H1 (cell line): ENCODE results near the gene IRF4.

ENCODE experiments used
- ATF3 ChIP-seq: IDR thresholded peaks from 2 replicates; pipeline ENCODE4 v1.6.1; 2011; ENCODE audit warnings: low read depth, mild to moderate bottlenecking, low read length; ENCODE audit not compliant: insufficient read depth
- BCL11A ChIP-seq, 2 experiments: IDR thresholded peaks; one replicate each; pipeline ENCODE4 v1.6.1; 2011; ENCODE audit warnings: low read depth in 2 of 2, low read length in 2 of 2, mild to moderate bottlenecking in 2 of 2
- CEBPB ChIP-seq: IDR thresholded peaks from 2 replicates; pipeline ENCODE4 v1.6.1; 2012; ENCODE audit warnings: low read depth, low read length
- EZH2 ChIP-seq: fragments of 200-600 bp; sonication (generic); IDR thresholded peaks from 2 replicates; pipeline ENCODE4 v1.7.1; 2012; ENCODE audit warnings: low read depth, mild to moderate bottlenecking, moderate library complexity, low read length, inconsistent platforms; ENCODE audit not compliant: severe bottlenecking
- HDAC6 ChIP-seq: IDR thresholded peaks from one replicate; pipeline ENCODE4 v1.7.1; 2012; ENCODE audit warnings: low read depth, mild to moderate bottlenecking, inconsistent platforms, low read length, moderate library complexity
- MAFK ChIP-seq: IDR thresholded peaks from 2 replicates; pipeline ENCODE4 v1.6.1; 2012; ENCODE audit warnings: low read depth, mild to moderate bottlenecking, improper control_type of control experiment, low read length
- POLR2A ChIP-seq, 2 experiments: IDR thresholded peaks; 1 replicate in 1 of 2; 2 replicates in 1 of 2; pipeline ENCODE4 v1.6.1; 2011; ENCODE audit warnings: low read depth in 2 of 2, low read length in 2 of 2, mild to moderate bottlenecking in 2 of 2; ENCODE audit errors: control extremely low read depth in 1 of 2
- POLR2AphosphoS5 ChIP-seq: IDR thresholded peaks from 2 replicates; pipeline ENCODE4 v1.6.1; 2011; ENCODE audit warnings: low read depth, low read length
- SIN3A ChIP-seq, 2 experiments: IDR thresholded peaks in 1 of 2; conservative IDR thresholded peaks in 1 of 2; 2 replicates each; pipeline ENCODE4 v1.6.1; 2011 to 2012; ENCODE audit warnings: low read length in 2 of 2, improper control_type of control experiment in 1 of 2, low read depth in 1 of 2, mild to moderate bottlenecking in 1 of 2
- SRF ChIP-seq: IDR thresholded peaks from 2 replicates; pipeline ENCODE4 v1.6.1; 2011; ENCODE audit warnings: mild to moderate bottlenecking, low read depth, low read length, moderate library complexity
- TBP ChIP-seq: IDR thresholded peaks from 2 replicates; pipeline ENCODE4 v1.6.1; 2011; ENCODE audit warnings: low read depth, low read length, improper control_type of control experiment
- TCF12 ChIP-seq: IDR thresholded peaks from 2 replicates; pipeline ENCODE4 v1.6.1; 2011; ENCODE audit warnings: low read depth, mild to moderate bottlenecking, low read length
- TEAD4 ChIP-seq: IDR thresholded peaks from 2 replicates; pipeline ENCODE4 v1.6.1; 2012; ENCODE audit warnings: low read depth, low read length, inconsistent platforms, mixed read lengths
- TF ChIP-seq, protein P1 (sequence below), 3 experiments: IDR thresholded peaks; 1 replicate in 2 of 3; 2 replicates in 1 of 3; pipeline versions ENCODE4 v1.5.1 to v1.6.1; 2011; ENCODE audit warnings: low read length in 3 of 3, mild to moderate bottlenecking in 3 of 3, inconsistent platforms in 2 of 3, low read depth in 1 of 3, moderate library complexity in 1 of 3; ENCODE audit not compliant: insufficient read depth in 1 of 3; ENCODE audit errors: control extremely low read depth in 1 of 3

- no peak for TF ChIP-seq POLR2AphosphoS5
- TF ChIP-seq POLR2A (IDR thresholded peaks at IDR 0.05; ENCODE audit: control extremely low read depth in 1 of 2, low read depth in 2 of 2, low read length in 2 of 2), result no peak
- no peak for TF ChIP-seq EZH2
- no peak for TF ChIP-seq HDAC6
- TF ChIP-seq MAFK, result no peak
- TF ChIP-seq, protein P1, sequence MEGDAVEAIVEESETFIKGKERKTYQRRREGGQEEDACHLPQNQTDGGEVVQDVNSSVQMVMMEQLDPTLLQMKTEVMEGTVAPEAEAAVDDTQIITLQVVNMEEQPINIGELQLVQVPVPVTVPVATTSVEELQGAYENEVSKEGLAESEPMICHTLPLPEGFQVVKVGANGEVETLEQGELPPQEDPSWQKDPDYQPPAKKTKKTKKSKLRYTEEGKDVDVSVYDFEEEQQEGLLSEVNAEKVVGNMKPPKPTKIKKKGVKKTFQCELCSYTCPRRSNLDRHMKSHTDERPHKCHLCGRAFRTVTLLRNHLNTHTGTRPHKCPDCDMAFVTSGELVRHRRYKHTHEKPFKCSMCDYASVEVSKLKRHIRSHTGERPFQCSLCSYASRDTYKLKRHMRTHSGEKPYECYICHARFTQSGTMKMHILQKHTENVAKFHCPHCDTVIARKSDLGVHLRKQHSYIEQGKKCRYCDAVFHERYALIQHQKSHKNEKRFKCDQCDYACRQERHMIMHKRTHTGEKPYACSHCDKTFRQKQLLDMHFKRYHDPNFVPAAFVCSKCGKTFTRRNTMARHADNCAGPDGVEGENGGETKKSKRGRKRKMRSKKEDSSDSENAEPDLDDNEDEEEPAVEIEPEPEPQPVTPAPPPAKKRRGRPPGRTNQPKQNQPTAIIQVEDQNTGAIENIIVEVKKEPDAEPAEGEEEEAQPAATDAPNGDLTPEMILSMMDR (IDR thresholded peaks at IDR 0.05; ENCODE audit: control extremely low read depth in 1 of 3, insufficient read depth in 1 of 3, low read depth in 1 of 3, low read length in 3 of 3), result peak in 1 of 3 experiments; percentile 30; a peak in 2 of 4 replicates
- TF ChIP-seq SIN3A (conservative IDR thresholded peaks at IDR 0.05 in 1 of 2, IDR thresholded peaks at IDR 0.05 in 1 of 2; ENCODE audit: low read depth in 1 of 2, low read length in 2 of 2), result no peak
- TF ChIP-seq TCF12, result no peak
- TF ChIP-seq ATF3, result no peak
- no peak for TF ChIP-seq TBP
- TF ChIP-seq SRF, result no peak
- TF ChIP-seq BCL11A (IDR thresholded peaks at IDR 0.05; ENCODE audit: low read depth in 2 of 2, low read length in 2 of 2), result no peak
- no peak for TF ChIP-seq CEBPB
- no peak for TF ChIP-seq TEAD4
These were observed 40.3 kb upstream of the IRF4 start for GRCh38 chr6:351011-351866.
